H1 (cell line): ENCODE data around the gene TWSG1. TPM values are rescaled to one million over a fixed set of nuclear protein-coding genes. Genes with fewer than 3 reads are reported as not detected.

ENCODE experiments used
- CTCF ChIA-PET: fragments of 300-600 bp; sonication (Branson Sonifier 250); formaldehyde crosslinking; loops from one replicate; lab custom pipeline; 2021; ENCODE audit not compliant: partially characterized antibody; lab: Charles Lee
- POLR2A ChIA-PET: fragments of 300-600 bp; sonication (Branson Sonifier 250); formaldehyde crosslinking; loops from one replicate; lab custom pipeline; 2021; ENCODE audit warnings: inconsistent platforms; ENCODE audit not compliant: partially characterized antibody; lab: Charles Lee
- DNase-seq, 2 experiments: peaks; one replicate each; pipeline versions ENCODE4 v3.0.0 to v3.0.0-alpha.2; 2010 to 2022; ENCODE audit warnings: low spot score in 2 of 2, low read depth in 1 of 2, mixed read lengths in 1 of 2
- FAIRE-seq: peaks from 2 replicates; lab custom pipeline; 2011; peaks lifted over from hg19 to GRCh38; lab: Jason Lieb, UNC
- H2AFZ ChIP-seq: 2 replicates; pipeline ENCODE4 v1.8.1; 2012; ENCODE audit warnings: low read length, inconsistent platforms
- H2AK5ac ChIP-seq: 2 replicates; pipeline ENCODE4 v1.6.1; 2013; ENCODE audit warnings: low read depth, low read length
- H2BK120ac ChIP-seq: replicated peaks from 2 replicates; pipeline ENCODE3; 2013; ENCODE audit warnings: low read depth, low read length, inconsistent platforms
- H2BK12ac ChIP-seq: 2 replicates; pipeline ENCODE4 v1.6.1; 2013; ENCODE audit warnings: low read depth, low read length
- H2BK15ac ChIP-seq: 2 replicates; pipeline ENCODE4 v1.6.1; 2013; ENCODE audit warnings: low read length
- H2BK20ac ChIP-seq: 2 replicates; pipeline ENCODE4 v1.6.1; 2013; ENCODE audit warnings: low read length
- H2BK5ac ChIP-seq: 2 replicates; pipeline ENCODE4 v1.6.1; 2013; ENCODE audit warnings: low read depth, low read length
- H3K14ac ChIP-seq: 2 replicates; pipeline ENCODE4 v1.6.1; 2013; ENCODE audit warnings: inconsistent platforms; ENCODE audit not compliant: insufficient read length
- H3K18ac ChIP-seq: 2 replicates; pipeline ENCODE4 v1.6.1; 2013; ENCODE audit warnings: low read length; ENCODE audit errors: extremely low read depth
- H3K23ac ChIP-seq: 2 replicates; pipeline ENCODE4 v1.6.1; 2013; ENCODE audit warnings: inconsistent platforms; ENCODE audit not compliant: insufficient read length
- H3K23me2 ChIP-seq: 2 replicates; pipeline ENCODE4 v1.6.1; 2013; ENCODE audit warnings: low read depth, low read length
- H3K27ac ChIP-seq: 2 replicates; pipeline ENCODE4 v1.6.1; 2011; ENCODE audit warnings: low read depth, low read length, inconsistent platforms
- H3K27me3 ChIP-seq, 4 experiments: replicated peaks in 1 of 4; 1 replicate in 1 of 4; 2 replicates in 3 of 4; pipeline versions ENCODE4 v1.6.1 to v1.8.1; 2011 to 2013; ENCODE audit warnings: low read length in 3 of 4, mild to moderate bottlenecking in 3 of 4, inconsistent platforms in 2 of 4, mixed read lengths in 2 of 4, moderate library complexity in 1 of 4; ENCODE audit not compliant: control insufficient read depth in 3 of 4, insufficient read depth in 3 of 4; ENCODE audit errors: extremely low read depth in 1 of 4
- H3K36me3 ChIP-seq, 4 experiments: 2 replicates each; pipeline versions ENCODE4 v1.6.1 to v1.8.1; 2011 to 2013; ENCODE audit warnings: mild to moderate bottlenecking in 4 of 4, low read length in 3 of 4, moderate library complexity in 2 of 4, control low read depth in 1 of 4, inconsistent platforms in 1 of 4; ENCODE audit not compliant: insufficient read depth in 4 of 4, control insufficient read depth in 2 of 4
- H3K4ac ChIP-seq: replicated peaks from 2 replicates; pipeline ENCODE3; 2013; ENCODE audit warnings: low read length, low read depth, mixed read lengths, inconsistent platforms; ENCODE audit not compliant: insufficient read length
- H3K4me1 ChIP-seq, 4 experiments: replicated peaks in 1 of 4; 1 replicate in 1 of 4; 2 replicates in 3 of 4; pipeline versions ENCODE4 v1.6.1 to v1.8.1; 2011 to 2013; ENCODE audit warnings: low read length in 3 of 4, inconsistent platforms in 2 of 4, mixed read lengths in 1 of 4; ENCODE audit not compliant: insufficient read depth in 4 of 4, control insufficient read depth in 3 of 4
- H3K4me2 ChIP-seq, 2 experiments: 2 replicates each; pipeline versions ENCODE4 v1.6.1 to v1.8.1; 2011 to 2013; ENCODE audit warnings: low read depth in 2 of 2, low read length in 2 of 2, control low read depth in 1 of 2, inconsistent platforms in 1 of 2, mild to moderate bottlenecking in 1 of 2; ENCODE audit not compliant: insufficient read depth in 1 of 2
- H3K4me3 ChIP-seq, 4 experiments: fragments of 200-600, 300-600 bp in 1 of 4; sonication (generic), shearing (Covaris generic), sonication (Bioruptor Twin) in 1 of 4; 2 replicates each; pipeline versions ENCODE4 v1.5.1 to v1.8.1; 2011 to 2016; ENCODE audit warnings: low read length in 4 of 4, low read depth in 3 of 4, control low read depth in 2 of 4, inconsistent platforms in 2 of 4, mild to moderate bottlenecking in 2 of 4, mixed read lengths in 1 of 4, moderate library complexity in 1 of 4; ENCODE audit not compliant: insufficient read depth in 2 of 4; ENCODE audit errors: extremely low read depth in 1 of 4
- H3K56ac ChIP-seq: replicated peaks from 2 replicates; pipeline ENCODE3; 2013; ENCODE audit warnings: low read depth, mild to moderate bottlenecking, mixed read lengths, low read length, inconsistent platforms; ENCODE audit not compliant: insufficient read length
- H3K79me1 ChIP-seq: 2 replicates; pipeline ENCODE4 v1.6.1; 2013; ENCODE audit warnings: low read depth, low read length, control low read depth
- H3K79me2 ChIP-seq, 2 experiments: 2 replicates each; pipeline versions ENCODE4 v1.6.1 to v1.8.1; 2012 to 2013; ENCODE audit warnings: low read length in 2 of 2, mild to moderate bottlenecking in 2 of 2, inconsistent platforms in 1 of 2; ENCODE audit not compliant: insufficient read depth in 2 of 2, control insufficient read depth in 1 of 2
- H3K9ac ChIP-seq, 4 experiments: replicated peaks in 1 of 4; 1 replicate in 1 of 4; 2 replicates in 3 of 4; pipeline versions ENCODE4 v1.6.1 to v1.8.1; 2011 to 2013; ENCODE audit warnings: low read depth in 3 of 4, low read length in 3 of 4, control low read depth in 2 of 4, mild to moderate bottlenecking in 2 of 4, moderate library complexity in 2 of 4, inconsistent platforms in 1 of 4; ENCODE audit errors: extremely low read depth in 1 of 4
- H3K9me3 ChIP-seq, 2 experiments: 2 replicates each; pipeline versions ENCODE4 v1.6.1 to v1.8.1; 2012 to 2013; ENCODE audit warnings: mild to moderate bottlenecking in 2 of 2, moderate library complexity in 2 of 2, control low read depth in 1 of 2, inconsistent platforms in 1 of 2, low read depth in 1 of 2, low read length in 1 of 2, mixed read lengths in 1 of 2; ENCODE audit not compliant: insufficient read depth in 2 of 2
- H4K20me1 ChIP-seq, 2 experiments: replicated peaks in 1 of 2; 2 replicates each; pipeline versions ENCODE3 to v1.8.1; 2011 to 2013; ENCODE audit warnings: inconsistent platforms in 2 of 2, low read length in 2 of 2, mild to moderate bottlenecking in 1 of 2; ENCODE audit not compliant: insufficient read depth in 2 of 2, control insufficient read depth in 1 of 2
- H4K5ac ChIP-seq: 2 replicates; pipeline ENCODE4 v1.6.1; 2013; ENCODE audit warnings: low read length, low read depth, mixed read lengths, inconsistent platforms; ENCODE audit not compliant: insufficient read length
- H4K8ac ChIP-seq: 2 replicates; pipeline ENCODE4 v1.8.0; 2013; ENCODE audit warnings: mild to moderate bottlenecking, moderate library complexity, low read length, inconsistent platforms; ENCODE audit not compliant: insufficient read depth; ENCODE audit errors: extremely low read depth
- H4K91ac ChIP-seq: replicated peaks from 2 replicates; pipeline ENCODE3; 2013; ENCODE audit warnings: low read length, mixed read lengths, inconsistent platforms; ENCODE audit not compliant: insufficient read length
- E2F6 ChIP-seq: IDR thresholded peaks from 2 replicates; pipeline ENCODE4 v1.6.1; 2012; ENCODE audit warnings: inconsistent platforms
- SIN3A ChIP-seq, 2 experiments: IDR thresholded peaks in 1 of 2; conservative IDR thresholded peaks in 1 of 2; 2 replicates each; pipeline ENCODE4 v1.6.1; 2011 to 2012; ENCODE audit warnings: low read length in 2 of 2, improper control_type of control experiment in 1 of 2, low read depth in 1 of 2, mild to moderate bottlenecking in 1 of 2
- WGBS, 2 experiments: shearing (Covaris generic) in 1 of 2; methylation state at CpG; one replicate each; pipeline versions ENCODE4 v1.1.6 to v1.1.7; 2013 to 2015; ENCODE audit warnings: low lambda C conversion rate in 2 of 2, mixed read lengths in 2 of 2, inconsistent platforms in 1 of 2, low coverage in 1 of 2, missing lambda C conversion rate in 1 of 2; ENCODE audit not compliant: insufficient replicate concordance in 2 of 2, insufficient coverage in 1 of 2, insufficient read length in 1 of 2; ENCODE audit errors: extremely low coverage in 1 of 2, missing lambda C conversion rate in 1 of 2; 5-methylcytosine and 5-hydroxymethylcytosine counted together
- polyA plus RNA-seq, 7 experiments: library from polyadenylated mRNA; depleted of rRNA in 3 of 7; stranded (reverse) in 5 of 7; unstranded in 2 of 7; fragments of >200 nt in 5 of 7; fragments of 200-250 nt in 2 of 7; gene quantifications; 1 replicate in 5 of 7; 2 replicates in 1 of 7; 4 replicates in 1 of 7; pipeline versions ENCODE4 v1.2.1 to v1.2.3, GENCODE V29; 2011 to 2013; ENCODE audit warnings: missing spikeins in 2 of 7, mixed read lengths in 2 of 7
- total RNA-seq: library from RNA; stranded (reverse); fragmentation: NEBNext Ultra II Directional; extraction: Animal tissue kit (Norgen Biotek cat#: 25700); gene quantifications from 2 replicates; pipeline ENCODE4 v1.2.1, GENCODE V29; 2021

TWSG1 gene
- total and polyA plus RNA-seq, 2 of the 8 experiments (the other 6 are each of a cell fraction or from before 2014, with no cell fraction given): 11.8 to 19.8 TPM

- Histone ChIP-seq H3K4me3 (no peak overlapping the region), H3K9ac (no peak overlapping the region), H3K23ac (no peak overlapping the region), H2BK5ac (no peak overlapping the region), H4K8ac (no peak overlapping the region), H3K27me3 (no peaks in the 10 kb centered on the region), H2AFZ (no peak overlapping the region), H2AK5ac (no peak overlapping the region), H3K79me2 (no peaks in the 10 kb centered on the region), H3K4me1 (no peaks in the 10 kb centered on the region), H3K4ac (no peak overlapping the region), H4K5ac (no peak overlapping the region), H3K4me2 (no peak overlapping the region), H3K9me3 (no peaks in the 10 kb centered on the region; a peak in 1 of 4 replicates), H3K56ac (no peak overlapping the region), H3K36me3 (peaks cover 0 to 4% (median 0%) of the 10 kb centered on the region in 4 experiments; a peak in 1 of 8 replicates), H4K91ac (no peak overlapping the region), H3K79me1 (no peaks in the 10 kb centered on the region), H2BK120ac (no peak overlapping the region), H4K20me1 (no peaks in the 10 kb centered on the region), H3K27ac (no peak overlapping the region), H2BK12ac (no peak overlapping the region), H3K14ac (no peak overlapping the region), H2BK20ac (no peak overlapping the region), H3K18ac (no peak overlapping the region), H2BK15ac (no peak overlapping the region), H3K23me2 (no peaks in the 10 kb centered on the region)
- ChIA-PET POLR2A (no interaction called here), CTCF (interaction anchor here (1.2 to 4.8 kb wide), 4 partner anchors 9 to 320 kb away, joined by 3 to 25 read pairs (median 13); no protein-coding TSS in a partner anchor)
- FAIRE-seq (no peak), DNase-seq (no peak)
- 98% methylated on average over 3 of the region's 3 CpGs; no CpG with 5 or more reads in 1 of the 2 experiments for WGBS, 2 experiments
- TF ChIP-seq E2F6 (no peak), SIN3A (conservative IDR thresholded peaks at IDR 0.05 in 1 of 2, IDR thresholded peaks at IDR 0.05 in 1 of 2; ENCODE audit: low read depth in 1 of 2, low read length in 2 of 2) (no peak)
Observed at GRCh38 chr18:9394046-9394445, 59.5 kb downstream of the TWSG1 start.
